Right lobe of liver (tissue), 4 donors: ENCODE data around the gene SPP2.

Experiments used
- POLR2A ChIP-seq: fragments of 450-650 bp; IDR thresholded peaks from one replicate; pipeline ENCODE4 v1.6.1; 2017; ENCODE audit warnings: antibody characterized with exemption, mild to moderate bottlenecking
- TF ChIP-seq, protein P1 (sequence below), 4 donors: fragments of 200-600 bp in 3 of 4; fragments of 450-650 bp in 1 of 4; IDR thresholded peaks; one replicate each; pipeline versions ENCODE4 v1.5.1 to v1.8.0; 2016 to 2022; ENCODE audit warnings: antibody characterized with exemption in 4 of 4, mild to moderate bottlenecking in 2 of 4
- donor health status: DM: no; HTN: no; CAD: no.
- donor health status: DM: no; HTN: no; CAD: no.
- donor health status: DM: no; HTN: yes; CAD: no.

DNA sequence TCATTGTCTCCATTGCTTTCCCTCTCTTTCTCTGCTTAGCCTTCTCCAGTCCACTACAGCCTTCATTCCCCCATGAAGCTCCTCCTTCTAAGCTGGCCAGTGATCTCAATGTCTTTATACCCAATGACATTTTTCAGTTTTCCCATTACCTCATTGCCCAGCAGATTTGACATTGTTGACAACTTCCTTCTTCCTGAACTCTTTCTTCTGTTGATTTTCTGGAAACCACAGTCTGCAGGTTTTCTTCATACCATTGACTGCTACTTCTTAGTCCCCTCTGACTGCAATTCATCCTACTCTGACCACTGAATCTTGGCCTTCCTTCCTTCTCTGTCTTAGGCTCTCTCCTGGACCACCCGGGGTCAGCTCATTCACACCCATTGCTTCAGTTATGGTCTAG, 22.9 kb upstream of the SPP2 start:
- no peak for TF ChIP-seq POLR2A
- TF ChIP-seq, protein P1, sequence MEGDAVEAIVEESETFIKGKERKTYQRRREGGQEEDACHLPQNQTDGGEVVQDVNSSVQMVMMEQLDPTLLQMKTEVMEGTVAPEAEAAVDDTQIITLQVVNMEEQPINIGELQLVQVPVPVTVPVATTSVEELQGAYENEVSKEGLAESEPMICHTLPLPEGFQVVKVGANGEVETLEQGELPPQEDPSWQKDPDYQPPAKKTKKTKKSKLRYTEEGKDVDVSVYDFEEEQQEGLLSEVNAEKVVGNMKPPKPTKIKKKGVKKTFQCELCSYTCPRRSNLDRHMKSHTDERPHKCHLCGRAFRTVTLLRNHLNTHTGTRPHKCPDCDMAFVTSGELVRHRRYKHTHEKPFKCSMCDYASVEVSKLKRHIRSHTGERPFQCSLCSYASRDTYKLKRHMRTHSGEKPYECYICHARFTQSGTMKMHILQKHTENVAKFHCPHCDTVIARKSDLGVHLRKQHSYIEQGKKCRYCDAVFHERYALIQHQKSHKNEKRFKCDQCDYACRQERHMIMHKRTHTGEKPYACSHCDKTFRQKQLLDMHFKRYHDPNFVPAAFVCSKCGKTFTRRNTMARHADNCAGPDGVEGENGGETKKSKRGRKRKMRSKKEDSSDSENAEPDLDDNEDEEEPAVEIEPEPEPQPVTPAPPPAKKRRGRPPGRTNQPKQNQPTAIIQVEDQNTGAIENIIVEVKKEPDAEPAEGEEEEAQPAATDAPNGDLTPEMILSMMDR (IDR thresholded peaks at IDR 0.05), result no peak
